H9 (cell line): ENCODE results near the gene SVOP. TPM values are rescaled to one million over a fixed set of nuclear protein-coding genes. Genes with fewer than 3 reads are reported as not detected.

ENCODE experiments used
- DNase-seq: peaks from one replicate; pipeline ENCODE4 v3.0.0-alpha.2; 2017
- H2AFZ ChIP-seq: one replicate; pipeline ENCODE4 v1.6.1; 2013; ENCODE audit warnings: mild to moderate bottlenecking, low read length, control low read depth, moderate library complexity
- H2AK5ac ChIP-seq: 2 replicates; pipeline ENCODE4 v1.6.1; 2013; ENCODE audit warnings: low read length, control low read depth, mixed read lengths; ENCODE audit not compliant: insufficient read length
- H2BK120ac ChIP-seq: one replicate; pipeline ENCODE4 v1.6.1; 2013; ENCODE audit warnings: low read depth, mild to moderate bottlenecking, low read length, control low read depth, inconsistent platforms; ENCODE audit not compliant: poor library complexity, severe bottlenecking
- H2BK12ac ChIP-seq: 2 replicates; pipeline ENCODE4 v1.6.1; 2013; ENCODE audit warnings: low read length, control low read depth, mixed read lengths, low read depth; ENCODE audit not compliant: insufficient read length
- H2BK15ac ChIP-seq: 2 replicates; pipeline ENCODE4 v1.6.1; 2013; ENCODE audit warnings: low read depth, low read length, control low read depth
- H2BK20ac ChIP-seq: one replicate; pipeline ENCODE4 v1.6.1; 2013; ENCODE audit warnings: low read depth, mild to moderate bottlenecking, low read length, control low read depth, inconsistent platforms; ENCODE audit not compliant: poor library complexity, severe bottlenecking
- H2BK5ac ChIP-seq: 2 replicates; pipeline ENCODE4 v1.6.1; 2013; ENCODE audit warnings: low read length, control low read depth, mixed read lengths; ENCODE audit not compliant: insufficient read length
- H3K14ac ChIP-seq: 2 replicates; pipeline ENCODE4 v1.6.1; 2013; ENCODE audit warnings: low read length, control low read depth; ENCODE audit not compliant: insufficient read depth
- H3K18ac ChIP-seq: 2 replicates; pipeline ENCODE4 v1.6.1; 2013; ENCODE audit warnings: low read depth, mild to moderate bottlenecking, mixed read lengths, low read length, control low read depth; ENCODE audit not compliant: insufficient read length
- H3K23ac ChIP-seq: 2 replicates; pipeline ENCODE4 v1.6.1; 2013; ENCODE audit warnings: low read length, control low read depth, mixed read lengths, low read depth; ENCODE audit not compliant: insufficient read length
- H3K23me2 ChIP-seq: 2 replicates; pipeline ENCODE4 v1.6.1; 2013; ENCODE audit warnings: low read depth, mild to moderate bottlenecking, mixed read lengths, low read length, control low read depth; ENCODE audit not compliant: insufficient read length, poor library complexity, severe bottlenecking
- H3K27ac ChIP-seq: 2 replicates; pipeline ENCODE4 v1.5.1; 2013; ENCODE audit warnings: low read length, control low read depth, mixed read lengths, low read depth; ENCODE audit not compliant: insufficient read length
- H3K27me3 ChIP-seq: 2 replicates; pipeline ENCODE4 v1.6.1; 2013; ENCODE audit warnings: low read length, control low read depth, inconsistent platforms; ENCODE audit not compliant: insufficient read depth
- H3K4ac ChIP-seq: 2 replicates; pipeline ENCODE4 v1.6.1; 2013; ENCODE audit warnings: low read depth, mild to moderate bottlenecking, control low read depth, inconsistent platforms, low read length, moderate library complexity
- H3K4me1 ChIP-seq: 2 replicates; pipeline ENCODE4 v1.6.1; 2013; ENCODE audit warnings: low read length, control low read depth, inconsistent platforms; ENCODE audit not compliant: insufficient read depth
- H3K4me2 ChIP-seq: 2 replicates; pipeline ENCODE4 v1.6.1; 2013; ENCODE audit warnings: low read length, control low read depth, mixed read lengths; ENCODE audit not compliant: insufficient read length, insufficient read depth
- H3K56ac ChIP-seq: 2 replicates; pipeline ENCODE4 v1.6.1; 2013; ENCODE audit warnings: low read depth, mild to moderate bottlenecking, mixed read lengths, low read length, control low read depth; ENCODE audit not compliant: insufficient read length
- H3K79me1 ChIP-seq: 2 replicates; pipeline ENCODE4 v1.6.1; 2013; ENCODE audit warnings: low read depth, mild to moderate bottlenecking, moderate library complexity, low read length, control low read depth, inconsistent platforms; ENCODE audit not compliant: insufficient read depth, poor library complexity, severe bottlenecking
- H3K79me2 ChIP-seq: 2 replicates; pipeline ENCODE4 v1.6.1; 2013; ENCODE audit warnings: low read length, control low read depth, inconsistent platforms; ENCODE audit not compliant: insufficient read depth
- H3K9ac ChIP-seq: 2 replicates; pipeline ENCODE4 v1.6.1; 2013; ENCODE audit warnings: low read length, control low read depth, mixed read lengths; ENCODE audit not compliant: insufficient read length; ENCODE audit errors: extremely low read depth
- H3K9me3 ChIP-seq: one replicate; pipeline ENCODE4 v1.6.1; 2013; ENCODE audit warnings: low read depth, low read length, inconsistent platforms; ENCODE audit not compliant: control insufficient read depth
- H3T11ph ChIP-seq: one replicate; pipeline ENCODE4 v1.6.1; 2013; ENCODE audit warnings: mild to moderate bottlenecking, low read length, control low read depth, inconsistent platforms
- H4K20me1 ChIP-seq: one replicate; pipeline ENCODE4 v1.6.1; 2013; ENCODE audit not compliant: control insufficient read depth, insufficient read length, insufficient read depth
- H4K5ac ChIP-seq: 2 replicates; pipeline ENCODE4 v1.6.1; 2013; ENCODE audit warnings: low read depth, mild to moderate bottlenecking, mixed read lengths, low read length, control low read depth; ENCODE audit not compliant: insufficient read length
- H4K8ac ChIP-seq: replicated peaks from 2 replicates; pipeline ENCODE4 v1.6.1; 2013; ENCODE audit warnings: low read length, control low read depth, mixed read lengths, low read depth; ENCODE audit not compliant: insufficient read length
- H4K91ac ChIP-seq: 2 replicates; pipeline ENCODE4 v1.6.1; 2013; ENCODE audit warnings: low read depth, mild to moderate bottlenecking, moderate library complexity, mixed read lengths, low read length, control low read depth; ENCODE audit not compliant: insufficient read length
- H3K27ac Mint-ChIP-seq, 3 experiments: 2 replicates in 2 of 3; 3 replicates in 1 of 3; pipeline ENCODE4 v1.8.0; 2020 to 2021; ENCODE audit warnings: mixed read lengths in 3 of 3, mild to moderate bottlenecking in 1 of 3, moderate library complexity in 1 of 3
- H3K27me3 Mint-ChIP-seq: 2 replicates; pipeline ENCODE4 v1.8.0; 2021; ENCODE audit warnings: low read depth, mild to moderate bottlenecking, moderate library complexity, mixed read lengths
- H3K36me3 Mint-ChIP-seq, 3 experiments: 2 replicates in 2 of 3; 3 replicates in 1 of 3; pipeline ENCODE4 v1.8.0; 2020 to 2021; ENCODE audit warnings: low read depth in 3 of 3, mixed read lengths in 3 of 3; ENCODE audit not compliant: insufficient read depth in 1 of 3
- H3K4me1 Mint-ChIP-seq, 2 experiments: 2 replicates each; pipeline ENCODE4 v1.8.0; 2020; ENCODE audit warnings: mixed read lengths in 2 of 2
- H3K4me3 Mint-ChIP-seq, 2 experiments: 2 replicates in 1 of 2; 3 replicates in 1 of 2; pipeline ENCODE4 v1.8.0; 2020 to 2021; ENCODE audit warnings: mild to moderate bottlenecking in 2 of 2, mixed read lengths in 2 of 2, moderate library complexity in 1 of 2
- H3K9me3 Mint-ChIP-seq, 2 experiments: 2 replicates in 1 of 2; 3 replicates in 1 of 2; pipeline ENCODE4 v1.8.0; 2020; ENCODE audit warnings: mild to moderate bottlenecking in 2 of 2, mixed read lengths in 2 of 2, moderate library complexity in 1 of 2
- WGBS: extraction: QIAGEN DNeasy Blood & Tissue Kit; methylation state at CpG from one replicate; pipeline ENCODE4 v1.1.7; 2013; ENCODE audit warnings: missing lambda C conversion rate, low lambda C conversion rate, mixed read lengths; ENCODE audit not compliant: insufficient read length; ENCODE audit errors: extremely low coverage; 5-methylcytosine and 5-hydroxymethylcytosine counted together
- total RNA-seq: library from RNA; stranded (reverse); gene quantifications from 2 replicates; pipeline ENCODE4 v1.2.1, GENCODE V29; 2021
- TF ChIP-seq, protein P1 (sequence below): fragments of 200-600 bp; sonication (generic); conservative IDR thresholded peaks from 3 replicates; pipeline ENCODE4 v1.8.0; 2021; ENCODE audit warnings: antibody characterized with exemption, mild to moderate bottlenecking

The SVOP gene
- total RNA-seq, 1 experiment from 2014 or later = 0.15 TPM

DNA sequence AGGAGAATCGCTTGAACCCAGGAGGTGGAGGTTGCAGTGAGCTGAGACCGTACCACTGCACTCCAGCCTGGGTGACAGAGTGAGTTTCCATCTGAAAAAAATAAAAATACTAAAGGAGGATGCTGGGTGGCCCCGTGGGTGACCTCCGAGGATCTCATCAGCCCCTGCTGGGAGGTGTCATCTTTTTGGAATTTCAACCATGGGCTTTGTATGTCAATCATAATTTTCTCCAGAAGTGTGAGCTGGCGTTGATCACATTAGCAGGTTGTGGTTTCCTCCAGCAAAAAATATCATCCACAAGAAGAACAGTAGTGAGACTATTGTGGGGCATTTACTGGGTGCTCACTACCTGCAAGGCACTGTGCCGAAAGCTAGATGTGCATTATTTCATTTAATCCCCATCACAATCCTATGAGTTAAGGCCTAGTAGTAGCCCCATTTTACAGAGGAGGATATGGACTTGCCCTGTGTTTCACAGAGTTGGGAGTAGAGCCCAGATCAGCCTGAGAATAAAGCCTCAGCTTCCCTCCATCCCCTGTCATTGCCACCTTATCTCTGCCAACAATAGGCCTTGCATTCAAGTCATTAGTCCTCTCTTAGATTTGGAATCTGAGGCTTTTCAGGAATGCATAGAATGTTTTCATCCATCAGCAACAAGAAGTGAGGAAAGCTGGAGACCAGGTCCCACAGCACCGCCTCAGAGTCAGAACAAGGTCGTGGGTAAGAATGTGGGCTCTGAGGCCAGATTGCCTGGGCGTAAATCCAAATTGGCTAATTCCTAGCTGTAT lies 39.8 kb downstream of the SVOP start:
- no peak overlapping the region for H2AFZ ChIP-seq
- H2AK5ac ChIP-seq = no peak overlapping the region
- H3K23me2 ChIP-seq = no peaks in the 10 kb centered on the region
- H4K8ac ChIP-seq = no peak overlapping the region
- no peak overlapping the region for H3K4me2 ChIP-seq
- H3K4me3 Mint-ChIP-seq = no peak overlapping the region
- no peak overlapping the region for H3K9ac ChIP-seq
- H3K18ac ChIP-seq = no peak overlapping the region
- H4K91ac ChIP-seq = no peak overlapping the region
- no peak overlapping the region for H2BK20ac ChIP-seq
- no peak overlapping the region for H2BK15ac ChIP-seq
- H2BK120ac ChIP-seq = no peak overlapping the region
- no peaks in the 10 kb centered on the region for H3K27me3 ChIP-seq
- H3K36me3 Mint-ChIP-seq = no peaks in the 10 kb centered on the region
- peaks cover 4% of the 10 kb centered on the region; the same call in 1 of the 2 replicates for H3K27me3 Mint-ChIP-seq
- no peak overlapping the region for H3K23ac ChIP-seq
- no peak overlapping the region for H3K56ac ChIP-seq
- no peaks in the 10 kb centered on the region for H3K9me3 ChIP-seq
- no CpG with 5 or more reads among the region's 9 CpGs for WGBS
- H3K14ac ChIP-seq = no peak overlapping the region
- no peak overlapping the region for H4K5ac ChIP-seq
- H3K27ac ChIP-seq = no peak overlapping the region
- TF ChIP-seq, protein P1, sequence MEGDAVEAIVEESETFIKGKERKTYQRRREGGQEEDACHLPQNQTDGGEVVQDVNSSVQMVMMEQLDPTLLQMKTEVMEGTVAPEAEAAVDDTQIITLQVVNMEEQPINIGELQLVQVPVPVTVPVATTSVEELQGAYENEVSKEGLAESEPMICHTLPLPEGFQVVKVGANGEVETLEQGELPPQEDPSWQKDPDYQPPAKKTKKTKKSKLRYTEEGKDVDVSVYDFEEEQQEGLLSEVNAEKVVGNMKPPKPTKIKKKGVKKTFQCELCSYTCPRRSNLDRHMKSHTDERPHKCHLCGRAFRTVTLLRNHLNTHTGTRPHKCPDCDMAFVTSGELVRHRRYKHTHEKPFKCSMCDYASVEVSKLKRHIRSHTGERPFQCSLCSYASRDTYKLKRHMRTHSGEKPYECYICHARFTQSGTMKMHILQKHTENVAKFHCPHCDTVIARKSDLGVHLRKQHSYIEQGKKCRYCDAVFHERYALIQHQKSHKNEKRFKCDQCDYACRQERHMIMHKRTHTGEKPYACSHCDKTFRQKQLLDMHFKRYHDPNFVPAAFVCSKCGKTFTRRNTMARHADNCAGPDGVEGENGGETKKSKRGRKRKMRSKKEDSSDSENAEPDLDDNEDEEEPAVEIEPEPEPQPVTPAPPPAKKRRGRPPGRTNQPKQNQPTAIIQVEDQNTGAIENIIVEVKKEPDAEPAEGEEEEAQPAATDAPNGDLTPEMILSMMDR = no peak
- H3T11ph ChIP-seq = no peak overlapping the region
- no peaks in the 10 kb centered on the region for H3K4me1 Mint-ChIP-seq
- H3K27ac Mint-ChIP-seq = no peak overlapping the region
- H3K79me1 ChIP-seq = no peaks in the 10 kb centered on the region
- no peak overlapping the region for H2BK5ac ChIP-seq
- no peaks in the 10 kb centered on the region for H3K9me3 Mint-ChIP-seq
- H3K79me2 ChIP-seq = no peaks in the 10 kb centered on the region
- H3K4ac ChIP-seq = no peak overlapping the region
- H3K4me1 ChIP-seq = no peaks in the 10 kb centered on the region
- DNase-seq = no peak
- no peak overlapping the region for H2BK12ac ChIP-seq
- no peaks in the 10 kb centered on the region for H4K20me1 ChIP-seq
